GM19239 (cell line): ENCODE data around the gene JOSD2.

Experiments used
- DNase-seq: peaks from one replicate; pipeline ENCODE4 v3.0.0; 2011; ENCODE audit warnings: low spot score; ENCODE audit not compliant: insufficient read length
- FAIRE-seq: peaks from 2 replicates; lab custom pipeline; 2011; peaks lifted over from hg19 to GRCh38; lab: Jason Lieb, UNC

JOSD2 gene, protein sequence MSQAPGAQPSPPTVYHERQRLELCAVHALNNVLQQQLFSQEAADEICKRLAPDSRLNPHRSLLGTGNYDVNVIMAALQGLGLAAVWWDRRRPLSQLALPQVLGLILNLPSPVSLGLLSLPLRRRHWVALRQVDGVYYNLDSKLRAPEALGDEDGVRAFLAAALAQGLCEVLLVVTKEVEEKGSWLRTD

DNA sequence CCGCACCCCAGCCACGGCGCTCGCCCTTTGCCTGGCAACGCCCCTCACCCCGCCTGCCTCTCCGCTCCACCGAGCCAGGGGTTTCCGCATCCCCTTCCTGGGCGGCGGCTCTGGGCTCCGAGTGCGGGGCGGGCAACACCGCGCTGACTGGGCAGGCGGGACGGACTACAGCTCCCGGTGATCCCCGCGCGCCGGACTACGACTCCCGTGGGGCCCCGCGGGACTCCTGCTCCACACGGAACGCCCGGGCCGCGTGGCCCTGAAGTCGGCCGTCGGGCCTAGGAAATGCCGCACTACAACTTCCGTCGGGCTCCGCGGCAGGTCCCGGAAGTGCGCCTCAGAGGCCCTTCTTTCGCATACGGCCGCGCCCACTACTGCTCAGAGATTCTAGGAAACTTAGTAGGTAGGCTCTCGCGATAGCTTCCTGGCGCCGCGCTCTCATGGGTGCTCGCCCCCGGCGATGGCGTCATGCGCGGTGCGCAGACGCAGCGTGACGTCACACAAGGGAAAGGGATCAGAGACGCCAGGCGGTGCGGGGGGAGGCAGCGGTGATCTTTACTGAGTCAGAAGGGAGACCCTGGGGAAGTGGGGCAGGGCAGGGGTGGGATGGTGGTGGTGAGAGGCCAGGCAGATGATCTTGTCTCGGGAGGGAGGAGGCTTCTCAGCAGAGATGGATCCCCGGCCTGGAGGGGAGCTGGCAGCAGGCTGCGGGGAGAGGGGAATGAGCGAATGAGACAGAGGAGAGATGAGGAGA is at the start of gene JOSD2:
Gene JOSD2 (minus strand): TSS at position 123 of the 754 bp plus-strand sequence. CDS start 760 bp downstream, outside the sequence.
- peak; percentile 100 for DNase-seq
- peak; percentile 99 for FAIRE-seq

DNA sequence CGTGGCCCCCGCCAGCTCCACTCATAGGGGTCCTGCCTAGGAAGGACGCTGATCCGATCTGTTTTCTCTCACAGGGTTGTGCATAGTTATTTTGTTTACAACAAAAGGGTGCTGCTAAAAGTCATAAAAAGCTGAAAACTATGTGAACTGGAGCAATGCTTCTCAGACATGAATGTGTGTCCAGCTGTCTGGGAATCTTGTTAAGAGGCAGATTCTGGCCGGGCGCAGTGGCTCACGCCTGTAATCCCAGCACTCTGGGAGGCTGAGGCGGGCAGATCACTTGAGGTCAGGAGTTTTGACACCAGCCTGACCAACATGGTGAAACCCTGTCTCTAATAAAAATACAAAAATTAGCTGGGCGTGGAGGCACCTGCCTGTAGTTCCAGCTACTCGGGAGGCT is 48.6 kb upstream of the JOSD2 start:
- FAIRE-seq (no peak), DNase-seq (no peak)

DNA sequence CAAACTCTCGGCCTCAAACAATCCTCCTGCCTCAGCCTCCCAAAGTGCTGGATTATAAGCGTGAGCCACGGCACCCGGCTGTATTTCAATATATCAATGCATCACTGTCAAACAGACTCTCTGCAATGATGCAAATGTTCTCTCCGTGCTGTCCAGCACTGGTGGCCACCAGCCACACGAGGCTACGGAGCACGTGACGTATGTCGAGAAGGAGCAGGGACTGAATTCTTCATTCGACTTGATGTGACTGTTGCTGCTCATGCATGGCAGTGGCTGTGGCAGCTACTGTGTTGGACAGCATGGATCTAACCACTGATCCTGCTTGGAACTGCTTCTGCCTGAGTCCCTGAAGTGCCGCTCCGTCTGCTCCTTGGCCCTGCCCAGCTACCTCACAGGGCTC is 47.5 kb upstream of the JOSD2 start:
- no peak for FAIRE-seq
- no peak for DNase-seq

DNA sequence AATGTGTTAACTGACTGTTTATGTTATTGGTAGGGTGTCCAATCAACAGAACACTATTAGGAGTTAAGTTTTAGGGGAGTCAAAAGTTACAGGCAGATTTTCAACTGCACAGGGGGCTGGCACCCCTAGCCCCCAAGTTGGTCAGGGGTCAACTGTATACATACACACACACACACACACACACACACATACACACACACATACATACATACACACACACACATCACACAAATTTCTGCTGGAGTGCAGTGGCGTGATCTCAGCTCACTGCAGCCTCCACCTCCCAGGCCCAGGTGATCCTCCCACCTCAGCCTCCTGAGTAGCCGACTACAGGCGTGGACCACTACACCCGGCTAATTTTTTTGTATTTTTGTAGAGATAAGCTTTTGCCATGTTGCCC is 47.0 kb upstream of the JOSD2 start:
- no peak for FAIRE-seq

DNA sequence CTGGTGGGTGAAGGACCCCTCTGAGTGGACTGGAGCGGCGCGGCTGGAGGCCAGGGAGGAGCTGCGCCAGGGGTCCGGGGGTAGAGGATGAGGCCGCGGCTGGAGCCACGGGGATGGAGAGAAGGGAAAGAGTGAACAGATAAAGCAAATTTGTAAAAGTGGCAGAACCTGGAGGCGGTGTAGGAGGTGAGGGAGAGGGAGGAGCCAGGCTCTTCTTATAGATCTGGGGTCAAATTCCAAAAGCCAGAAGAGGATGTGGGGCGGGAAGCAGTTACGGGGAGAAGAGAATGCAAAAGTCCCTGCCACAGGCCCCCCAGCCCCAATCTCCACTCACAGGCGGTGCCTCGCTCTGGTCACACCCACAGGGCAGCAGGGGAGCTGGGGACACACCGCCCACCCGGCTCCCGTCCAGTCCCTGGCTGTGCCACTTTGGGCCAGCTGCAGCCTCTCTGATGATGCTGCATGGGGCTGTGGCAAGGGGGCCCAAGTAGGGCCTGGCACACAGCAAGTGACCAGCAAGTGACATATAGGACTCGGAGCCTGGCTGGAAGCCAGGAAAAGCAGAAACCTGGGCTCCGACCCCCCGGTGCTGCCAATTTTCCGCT is 46.1 kb upstream of the JOSD2 start:
- no peak for FAIRE-seq
- DNase-seq, result no peak

More for the DNA sequence above, 47.0 kb upstream of the JOSD2 start:
- no peak for DNase-seq

DNA sequence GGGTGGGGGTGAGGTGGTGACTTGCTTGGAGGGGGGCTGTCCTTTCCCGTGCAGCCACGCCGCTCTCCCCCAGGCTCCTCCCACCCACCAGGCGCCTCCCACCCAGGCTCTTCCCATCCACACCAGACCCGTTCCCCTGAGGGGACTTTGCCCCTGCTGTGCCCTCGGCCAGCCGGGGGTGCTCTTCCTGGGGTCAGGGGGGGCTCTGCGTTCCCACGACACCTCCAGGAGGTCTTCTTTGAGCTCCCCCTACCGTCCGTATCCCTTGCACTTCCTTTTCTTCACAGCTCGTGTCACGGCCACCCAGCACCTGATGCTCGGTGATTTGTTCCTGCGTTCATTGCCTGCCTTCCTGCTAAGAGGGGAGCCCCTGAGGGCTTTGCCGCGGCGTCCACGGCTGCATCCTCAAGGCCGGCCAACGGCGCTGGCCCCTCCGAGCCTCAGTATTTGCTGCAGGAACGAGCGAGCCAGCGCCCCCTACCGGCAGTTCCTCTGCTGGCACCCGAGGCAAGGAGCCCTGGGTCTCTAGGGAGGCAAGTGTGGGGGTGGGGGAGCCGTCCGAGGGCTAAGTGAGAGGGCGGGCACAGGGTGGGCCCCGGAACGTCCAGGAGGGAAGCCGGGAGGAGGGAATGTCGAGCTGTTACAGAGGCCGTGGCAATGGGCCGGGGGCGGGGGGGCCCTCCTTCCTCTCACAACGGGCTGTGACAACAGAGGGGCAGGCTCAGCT is 45.5 kb upstream of the JOSD2 start:
- no peak for FAIRE-seq
- DNase-seq, result peak; percentile 93

DNA sequence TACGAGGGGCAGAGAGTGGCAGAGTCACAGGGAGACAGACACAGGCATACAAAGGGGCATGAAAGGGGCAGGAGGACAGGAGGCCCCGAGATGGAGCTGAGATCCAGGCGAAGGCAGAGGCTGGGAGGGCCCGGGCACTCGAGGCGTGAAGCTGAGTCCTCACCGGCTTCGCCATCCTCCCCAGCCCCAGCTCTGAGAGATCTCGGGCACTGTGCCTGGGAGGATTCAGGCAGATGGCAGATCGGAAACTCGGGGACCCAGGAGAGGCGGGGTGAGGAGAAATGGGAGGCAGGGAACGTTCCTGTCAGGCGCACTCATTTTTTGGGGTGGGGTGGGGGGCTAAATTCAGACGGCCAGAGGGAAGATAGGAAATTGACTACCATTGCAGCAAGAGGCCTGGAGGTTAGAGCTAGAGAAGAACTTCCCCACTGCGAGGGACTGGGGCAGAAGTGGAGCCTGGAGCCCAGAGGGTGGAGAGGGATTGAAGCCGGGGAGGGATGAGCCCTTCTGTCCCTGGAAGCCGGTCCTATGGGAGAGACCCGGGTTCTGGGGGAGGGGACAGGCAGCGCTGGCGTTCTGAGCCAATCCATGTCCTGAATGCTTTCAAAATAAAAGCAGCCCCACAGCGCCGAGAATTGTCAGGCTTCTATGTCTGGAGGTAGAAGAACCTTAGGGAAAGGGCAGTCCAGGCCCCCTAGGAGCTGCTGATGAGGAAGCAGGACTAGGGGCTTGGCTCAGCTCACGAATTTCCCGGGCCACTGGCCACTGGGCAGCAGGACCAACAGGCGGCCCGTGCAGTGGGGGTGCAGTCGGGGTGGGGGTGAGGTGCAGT is 44.7 kb upstream of the JOSD2 start:
- FAIRE-seq (no peak), DNase-seq (no peak)

DNA sequence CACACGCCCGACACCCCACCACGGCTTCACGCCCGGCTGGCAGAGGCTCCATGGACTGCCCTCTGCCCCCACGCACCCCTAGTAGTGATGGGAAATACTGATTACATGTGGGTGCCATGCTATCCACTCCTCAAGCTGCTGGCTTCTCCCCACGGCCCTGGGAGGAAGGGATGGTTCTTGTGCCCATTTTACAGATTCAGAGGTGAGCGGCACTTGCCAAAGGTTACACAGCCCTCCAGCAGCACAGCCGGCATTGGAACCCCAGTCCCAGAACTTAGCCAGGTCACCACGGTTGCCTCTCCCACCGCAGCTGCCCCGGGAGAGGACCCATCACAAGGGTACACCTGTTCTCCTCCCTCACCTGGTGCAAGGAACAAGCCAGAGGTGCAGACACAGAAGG is 44.0 kb upstream of the JOSD2 start:
- no peak for DNase-seq
- no peak for FAIRE-seq

DNA sequence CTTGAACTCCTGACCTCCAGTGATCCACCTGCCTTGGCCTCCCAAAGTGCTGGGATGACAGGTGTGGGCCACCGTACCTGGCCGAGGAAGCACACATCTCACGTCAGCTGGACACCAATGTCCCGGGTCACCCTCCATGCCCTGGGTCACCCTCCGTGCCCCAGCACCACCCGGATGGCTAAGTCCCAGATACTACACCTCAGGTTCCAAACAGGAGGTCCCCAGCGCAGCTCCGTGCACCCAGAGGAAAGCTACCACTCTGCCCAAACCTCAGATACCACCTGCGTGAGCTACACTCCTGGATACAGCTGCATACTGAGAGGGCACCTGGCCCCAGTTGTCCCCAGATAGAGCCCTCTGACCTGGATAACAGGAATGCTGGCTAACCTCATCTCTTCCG is 43.2 kb upstream of the JOSD2 start:
- FAIRE-seq (no peak), DNase-seq (no peak)

DNA sequence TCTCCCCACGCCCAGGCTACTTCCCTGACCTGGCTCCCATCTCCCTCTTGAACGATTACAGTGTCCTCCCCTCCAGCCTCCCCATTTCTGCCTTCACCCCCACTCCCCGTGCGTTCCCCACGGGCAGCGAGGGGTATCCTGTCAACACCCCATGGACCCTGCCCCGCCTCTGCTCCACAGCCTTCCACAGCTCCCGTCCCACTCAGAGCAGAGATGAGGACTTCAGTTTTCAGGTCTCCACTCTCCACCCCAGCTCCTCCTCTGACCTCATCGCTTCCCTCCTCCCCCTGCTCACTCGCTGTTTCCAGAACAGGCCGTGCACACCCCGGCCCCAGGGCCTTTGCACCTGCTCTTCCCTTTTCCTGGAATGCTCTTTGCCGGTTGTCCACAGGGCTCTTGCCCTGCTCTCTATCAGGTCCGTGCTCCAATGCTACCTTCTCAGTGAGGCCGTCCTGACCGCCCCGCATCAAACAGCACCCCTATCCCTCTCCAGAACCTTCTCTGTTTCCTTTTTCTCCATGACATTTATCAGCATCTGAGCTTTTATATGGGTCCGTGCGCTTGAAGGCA is 42.2 kb upstream of the JOSD2 start:
- no peak for FAIRE-seq
- no peak for DNase-seq

DNA sequence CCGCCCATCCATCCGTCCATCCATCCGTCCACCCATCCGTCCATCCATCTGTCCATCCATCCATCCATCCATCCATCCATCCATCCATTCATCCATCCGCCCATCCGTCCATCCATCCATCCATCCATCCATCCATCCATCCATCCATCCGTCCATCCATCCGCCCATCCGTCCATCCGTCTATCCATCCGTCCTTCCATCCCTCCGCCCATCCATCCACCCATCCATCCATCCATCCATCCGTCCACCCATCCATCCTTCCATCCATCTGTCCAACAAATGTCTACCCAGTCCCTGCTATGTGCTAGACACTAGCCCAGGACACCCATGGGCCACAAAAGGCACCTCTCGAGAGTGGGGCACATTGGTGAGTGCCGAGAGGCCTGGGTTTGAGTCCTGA is 41.5 kb upstream of the JOSD2 start:
- FAIRE-seq (no peak), DNase-seq (no peak)

DNA sequence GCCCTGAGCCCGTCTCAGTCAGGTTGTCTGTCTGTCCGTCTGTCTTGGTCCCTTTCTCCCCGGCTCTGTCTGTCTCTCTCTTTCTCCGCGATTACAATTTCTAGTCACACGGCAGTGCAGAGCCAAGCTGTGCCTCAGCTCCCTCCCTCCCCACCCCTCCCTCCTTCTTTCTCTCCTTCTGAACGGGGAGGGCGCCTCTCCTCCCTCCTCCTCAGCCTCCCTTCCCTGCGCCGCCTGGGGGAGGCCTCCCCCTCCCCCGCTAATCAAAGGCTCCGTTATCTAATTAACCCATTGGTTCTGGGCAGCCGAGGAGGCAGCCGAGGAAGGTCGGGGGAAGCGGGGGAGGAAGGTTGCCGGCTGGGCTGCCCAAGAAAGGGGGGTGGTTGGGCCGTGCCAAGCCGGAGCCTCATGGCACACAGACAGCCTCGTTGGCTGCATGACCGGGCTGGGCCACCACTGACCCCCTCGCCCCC is 40.8 kb upstream of the JOSD2 start:
- FAIRE-seq, result no peak
- no peak for DNase-seq

DNA sequence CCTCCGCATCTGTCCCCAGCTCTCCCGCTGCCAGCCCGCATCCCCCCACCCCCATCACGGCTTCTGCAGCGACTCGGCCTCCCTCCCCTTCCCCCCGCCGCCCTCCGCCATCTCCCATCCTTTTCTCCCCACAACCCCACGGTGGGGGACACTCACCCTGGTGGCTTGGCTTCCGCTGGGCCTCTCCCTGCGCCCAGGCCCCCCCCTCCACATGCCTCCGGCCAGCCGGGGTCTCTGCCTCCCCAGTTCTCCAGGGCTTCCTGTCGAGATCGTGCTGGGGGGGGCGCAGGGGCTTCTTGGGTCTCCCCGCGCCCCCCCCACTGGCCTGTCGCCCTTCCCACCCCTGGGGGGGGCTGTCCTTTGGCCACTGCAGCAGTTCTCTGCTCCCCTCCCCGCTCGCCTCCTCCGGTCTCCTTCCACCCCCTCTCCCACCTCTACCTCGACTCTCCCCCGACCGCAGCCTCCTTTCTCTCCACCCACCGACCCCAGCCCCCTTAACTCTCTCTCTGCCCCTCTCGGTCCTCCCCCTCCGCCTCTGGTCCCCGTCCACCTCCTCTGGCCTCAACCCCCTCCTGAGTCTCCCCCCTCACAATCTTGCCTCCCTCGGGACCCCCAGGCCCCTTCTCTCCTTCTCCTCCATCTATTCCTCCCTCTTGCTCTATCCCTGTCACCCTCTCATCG is 40.2 kb upstream of the JOSD2 start:
- DNase-seq (no peak), FAIRE-seq (no peak)

DNA sequence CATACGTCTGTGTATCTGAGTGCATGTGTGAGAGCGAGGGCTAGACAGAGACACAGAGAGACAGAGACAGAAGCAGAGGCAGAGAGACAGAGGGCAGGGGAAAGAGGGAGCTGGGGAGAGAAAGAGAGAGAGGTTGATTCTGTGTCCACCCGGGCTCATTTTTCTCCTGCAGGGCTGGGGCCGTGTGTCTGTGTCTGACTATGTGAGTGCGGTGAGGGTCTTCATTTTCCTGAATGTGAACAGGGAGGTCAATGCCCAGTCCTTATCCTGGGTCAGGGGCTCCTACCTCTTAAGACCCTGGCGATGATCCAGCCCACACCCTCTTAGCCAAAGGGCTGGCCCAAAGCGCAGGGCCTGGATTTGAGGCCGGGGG is 39.6 kb upstream of the JOSD2 start:
- no peak for FAIRE-seq
- DNase-seq, result no peak

DNA sequence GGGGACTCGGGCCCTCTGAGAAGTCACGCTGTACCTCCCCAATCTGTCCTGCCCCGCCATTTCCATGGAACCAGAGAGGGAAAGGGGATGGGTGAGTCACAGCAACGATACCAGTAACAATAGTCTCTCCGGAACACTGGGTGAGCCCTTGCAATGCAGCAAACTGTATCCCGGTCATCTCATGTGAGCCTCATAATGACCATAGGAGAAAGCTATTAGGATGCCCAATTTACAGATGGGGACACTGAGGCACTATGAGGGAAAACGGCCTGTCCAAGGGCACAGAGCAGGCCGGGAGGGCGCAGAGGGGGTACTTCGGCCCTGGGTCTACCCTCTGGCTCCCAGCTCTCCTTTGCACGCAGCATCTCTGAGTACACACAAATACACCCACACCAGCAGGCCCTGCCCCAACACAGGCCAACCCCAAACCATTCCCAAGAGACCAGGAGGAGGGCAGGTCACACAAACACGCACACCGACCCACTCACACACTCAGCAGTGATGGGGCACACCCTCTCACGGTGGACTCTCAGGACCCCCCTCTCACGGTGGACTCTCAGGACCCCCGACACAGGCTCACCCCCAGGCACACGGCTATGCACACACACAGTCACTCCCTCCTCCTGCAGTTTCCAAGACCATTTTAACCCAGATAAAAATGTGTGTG is 39.1 kb upstream of the JOSD2 start:
- no peak for DNase-seq
- no peak for FAIRE-seq

DNA sequence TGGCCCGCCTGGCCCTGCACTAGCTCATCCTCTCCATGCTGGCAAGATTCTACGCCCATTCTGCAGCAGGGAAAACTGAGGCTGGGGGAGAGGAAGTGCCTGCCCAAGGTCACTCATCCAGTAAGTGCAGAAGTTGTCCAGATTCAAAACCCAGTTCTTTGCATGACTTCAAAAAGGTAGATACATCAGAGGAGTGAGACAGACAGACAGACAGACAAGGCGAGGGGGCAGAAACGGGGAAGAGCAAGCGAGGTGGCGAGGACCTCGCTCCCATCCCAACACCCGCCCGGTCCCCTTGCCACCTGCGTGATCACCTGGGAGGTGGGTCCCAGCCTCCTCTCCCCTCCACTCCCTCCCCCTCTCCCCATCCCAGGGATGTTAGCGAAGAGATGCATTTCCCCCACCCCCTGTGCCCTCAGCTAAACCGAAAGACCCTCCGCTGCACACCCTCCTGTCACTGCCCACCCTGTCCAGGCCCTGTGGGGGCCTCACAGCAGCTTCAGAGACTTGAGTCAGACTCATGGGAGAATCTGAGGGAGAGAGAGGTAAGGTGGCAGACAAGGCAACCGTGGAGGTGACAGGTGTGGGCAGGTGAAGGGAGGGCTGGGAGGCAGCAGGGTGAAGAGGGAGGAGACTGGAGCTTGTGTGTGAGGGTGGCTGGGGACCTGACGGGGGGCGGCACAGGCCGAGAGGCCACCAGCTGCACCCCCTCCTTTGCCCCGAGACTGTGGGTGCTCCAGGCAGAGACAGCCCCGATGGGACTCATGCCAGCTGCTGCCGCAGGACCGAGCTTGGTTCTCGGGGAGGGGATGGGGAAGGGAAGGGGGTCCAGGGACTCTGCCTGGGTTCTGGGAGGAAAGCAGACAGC is 38.3 kb upstream of the JOSD2 start:
- DNase-seq (no peak), FAIRE-seq (no peak)

DNA sequence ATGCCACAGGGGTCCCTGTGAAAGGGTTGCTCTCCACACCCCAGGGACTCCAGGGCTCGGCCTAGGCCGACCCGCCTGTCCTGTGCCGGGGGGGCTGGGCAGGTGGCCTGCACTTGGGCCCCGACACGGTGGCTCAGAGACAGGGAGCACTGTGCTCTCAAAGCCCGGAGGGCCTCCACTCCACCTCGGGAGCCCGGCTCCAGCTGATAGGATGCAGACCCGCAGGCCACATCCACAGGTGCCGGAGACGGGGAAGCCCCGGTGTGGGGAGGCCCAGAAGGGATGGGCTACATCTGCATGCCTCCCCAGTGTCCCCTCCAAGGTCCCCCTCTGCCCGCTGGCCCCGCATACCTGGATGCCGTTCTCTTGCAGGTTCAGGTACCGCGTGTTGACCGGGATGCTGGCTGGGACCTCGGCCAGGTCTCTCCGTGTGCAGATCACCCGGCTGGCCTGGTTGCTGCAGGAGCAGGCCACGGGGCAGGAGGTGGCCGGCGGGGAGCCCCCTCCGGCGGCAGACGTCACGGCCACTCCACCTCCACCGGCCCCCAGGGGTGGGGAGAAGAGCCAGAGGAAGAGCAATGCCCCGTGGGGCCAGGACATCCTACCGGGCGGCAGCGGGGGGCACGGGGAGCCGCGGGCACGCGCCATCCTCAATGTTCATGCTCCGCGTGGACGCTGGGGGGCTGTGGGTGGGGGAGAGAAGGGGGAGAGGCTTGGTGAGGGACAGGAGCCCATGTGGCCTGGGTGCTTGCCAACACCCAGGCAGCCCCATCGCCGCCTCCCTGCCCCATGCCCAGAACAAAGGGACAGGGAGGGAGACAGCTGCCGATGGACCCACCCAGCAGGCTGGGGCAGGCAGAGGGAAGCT is 37.4 kb upstream of the JOSD2 start:
- FAIRE-seq, result no peak
- no peak for DNase-seq
